DMS153 treated with DMSO at 0.1 percent for 48 hours (cell line): Measurements from ENCODE around the gene SUMF1.
"Not testable (repeated sequence)": the region's sequence is repeated elsewhere in the genome, so short reads cannot be mapped to it uniquely, and the experiment has no call there.

ENCODE experiments used
- DNase-seq: peaks from one replicate; lab custom pipeline; 2025; ENCODE audit not compliant: unreplicated experiment; lab: John Stamatoyannopoulos, UW

The SUMF1 gene

GRCh38 chr3:4340411-4341335, 126.4 kb downstream of the SUMF1 start:
- DNase-seq, result no peak

- DNase-seq, result no peak
Measured at GRCh38 chr3:4340077-4340410, 127.0 kb downstream of the SUMF1 start.

GRCh38 chr3:4338751-4339150, 128.3 kb downstream of the SUMF1 start:
- DNase-seq, result no peak

- no peak for DNase-seq
Measured at GRCh38 chr3:4336850-4337546, 130.1 kb downstream of the SUMF1 start.

- no peak for DNase-seq
Measured at GRCh38 chr3:4335840-4336562, 131.1 kb downstream of the SUMF1 start.

GRCh38 chr3:4334548-4334947, 132.5 kb downstream of the SUMF1 start:
- no peak for DNase-seq

- no peak for DNase-seq
Measured at GRCh38 chr3:4332991-4333390, 134.1 kb downstream of the SUMF1 start.

GRCh38 chr3:4332574-4332973, 134.5 kb downstream of the SUMF1 start:
- no peak for DNase-seq

- no peak for DNase-seq
Measured at GRCh38 chr3:4332111-4332510, 135.0 kb downstream of the SUMF1 start.

- DNase-seq, result not testable (repeated sequence)
Measured at GRCh38 chr3:4329806-4330205, 137.3 kb downstream of the SUMF1 start.

- no peak for DNase-seq
Measured at GRCh38 chr3:4326868-4327267, 140.2 kb downstream of the SUMF1 start.

GRCh38 chr3:4323246-4324027, 143.6 kb downstream of the SUMF1 start:
- DNase-seq, result no peak

GRCh38 chr3:4322635-4323034, 144.4 kb downstream of the SUMF1 start:
- DNase-seq, result no peak

GRCh38 chr3:4321732-4322131, 145.3 kb downstream of the SUMF1 start:
- no peak for DNase-seq

- DNase-seq, result no peak
Measured at GRCh38 chr3:4320096-4320911, 146.8 kb downstream of the SUMF1 start.

- no peak for DNase-seq
Measured at GRCh38 chr3:4314688-4315087, 152.4 kb downstream of the SUMF1 start.

GRCh38 chr3:4313606-4314293, 153.3 kb downstream of the SUMF1 start:
- no peak for DNase-seq

- no peak for DNase-seq
Measured at GRCh38 chr3:4311496-4311895, 155.6 kb downstream of the SUMF1 start.
